ENCODE data around the gene ADAMTS6.

The ADAMTS6 gene

GRCh38 chr5:65264420-65264819 is 217.3 kb downstream of the ADAMTS6 start:
- ATAC-seq (ENCODE audit: insufficient read depth, low read depth) = no peak
- Histone ChIP-seq H3K36me3 (ENCODE audit: insufficient read depth, low read length) (no peaks in the 10 kb centered on the region), H3K9ac (ENCODE audit: low read depth, low read length) (no peak overlapping the region), H3K79me2 (ENCODE audit: insufficient read depth, low read length) (no peaks in the 10 kb centered on the region), H3K27ac (ENCODE audit: low read length) (no peak overlapping the region), H4K20me1 (ENCODE audit: insufficient read depth, low read length) (no peaks in the 10 kb centered on the region), H3K4me1 (ENCODE audit: insufficient read depth, low read length) (no peaks in the 10 kb centered on the region), H3K4me2 (ENCODE audit: insufficient read depth, low read length) (no peak overlapping the region), H2AFZ (ENCODE audit: low read depth, low read length) (no peak overlapping the region), H3K4me3 (ENCODE audit: low read depth in 1 of 2, low read length in 2 of 2) (no peak overlapping the region), H3K27me3 (ENCODE audit: insufficient read depth, low read length, poor library complexity) (no peaks in the 10 kb centered on the region), H3K9me3 (ENCODE audit: insufficient read depth, low read length, severe bottlenecking) (no peaks in the 10 kb centered on the region)
- DNase-seq = no peak
- TF ChIP-seq EZH2 (IDR thresholded peaks at IDR 0.05; ENCODE audit: borderline replicate concordance, low read depth, low read length, severe bottlenecking) (no peak), CTCF (IDR thresholded peaks at IDR 0.05; ENCODE audit: borderline replicate concordance, extremely low read depth, low read length, poor library complexity, severe bottlenecking) (no peak)

- TF ChIP-seq EZH2 (IDR thresholded peaks at IDR 0.05; ENCODE audit: borderline replicate concordance, low read depth, low read length, severe bottlenecking) (no peak), CTCF (IDR thresholded peaks at IDR 0.05; ENCODE audit: borderline replicate concordance, extremely low read depth, low read length, poor library complexity, severe bottlenecking) (no peak)
- DNase-seq (no peak), ATAC-seq (ENCODE audit: insufficient read depth, low read depth) (no peak)
- no peaks in the 10 kb centered on the region for H3K27me3 ChIP-seq (ENCODE audit: insufficient read depth, low read length, poor library complexity)
- H3K4me2 ChIP-seq (ENCODE audit: insufficient read depth, low read length) = no peak overlapping the region
- H2AFZ ChIP-seq (ENCODE audit: low read depth, low read length) = no peak overlapping the region
- H3K4me3 ChIP-seq (ENCODE audit: low read depth in 1 of 2, low read length in 2 of 2) = no peak overlapping the region
- no peaks in the 10 kb centered on the region for H3K79me2 ChIP-seq (ENCODE audit: insufficient read depth, low read length)
- no peaks in the 10 kb centered on the region for H3K36me3 ChIP-seq (ENCODE audit: insufficient read depth, low read length)
- no peak overlapping the region for H3K27ac ChIP-seq (ENCODE audit: low read length)
- H3K9me3 ChIP-seq (ENCODE audit: insufficient read depth, low read length, severe bottlenecking) = no peaks in the 10 kb centered on the region
- H3K4me1 ChIP-seq (ENCODE audit: insufficient read depth, low read length) = no peaks in the 10 kb centered on the region
- H4K20me1 ChIP-seq (ENCODE audit: insufficient read depth, low read length) = no peaks in the 10 kb centered on the region
- H3K9ac ChIP-seq (ENCODE audit: low read depth, low read length) = no peak overlapping the region
These were observed 218.4 kb downstream of the ADAMTS6 start for GRCh38 chr5:65263321-65263720.

GRCh38 chr5:65262649-65263059 is 219.1 kb downstream of the ADAMTS6 start:
- no peak overlapping the region for H3K27ac ChIP-seq (ENCODE audit: low read length)
- ATAC-seq (ENCODE audit: insufficient read depth, low read depth) (no peak), DNase-seq (no peak)
- no peak overlapping the region for H3K4me3 ChIP-seq (ENCODE audit: low read depth in 1 of 2, low read length in 2 of 2)
- H4K20me1 ChIP-seq (ENCODE audit: insufficient read depth, low read length) = no peaks in the 10 kb centered on the region
- no peaks in the 10 kb centered on the region for H3K79me2 ChIP-seq (ENCODE audit: insufficient read depth, low read length)
- no peaks in the 10 kb centered on the region for H3K36me3 ChIP-seq (ENCODE audit: insufficient read depth, low read length)
- H3K4me1 ChIP-seq (ENCODE audit: insufficient read depth, low read length) = no peaks in the 10 kb centered on the region
- H2AFZ ChIP-seq (ENCODE audit: low read depth, low read length) = no peak overlapping the region
- H3K27me3 ChIP-seq (ENCODE audit: insufficient read depth, low read length, poor library complexity) = no peaks in the 10 kb centered on the region
- H3K9ac ChIP-seq (ENCODE audit: low read depth, low read length) = no peak overlapping the region
- no peak overlapping the region for H3K4me2 ChIP-seq (ENCODE audit: insufficient read depth, low read length)
- no peak for TF ChIP-seq EZH2 (IDR thresholded peaks at IDR 0.05; ENCODE audit: borderline replicate concordance, low read depth, low read length, severe bottlenecking)
- TF ChIP-seq CTCF (IDR thresholded peaks at IDR 0.05; ENCODE audit: borderline replicate concordance, extremely low read depth, low read length, poor library complexity, severe bottlenecking) = no peak
- H3K9me3 ChIP-seq (ENCODE audit: insufficient read depth, low read length, severe bottlenecking) = no peaks in the 10 kb centered on the region

- no peak overlapping the region for H3K27ac ChIP-seq (ENCODE audit: low read length)
- H3K4me1 ChIP-seq (ENCODE audit: insufficient read depth, low read length) = no peaks in the 10 kb centered on the region
- H3K4me3 ChIP-seq (ENCODE audit: low read depth in 1 of 2, low read length in 2 of 2) = no peak overlapping the region
- H3K79me2 ChIP-seq (ENCODE audit: insufficient read depth, low read length) = no peaks in the 10 kb centered on the region
- no peaks in the 10 kb centered on the region for H4K20me1 ChIP-seq (ENCODE audit: insufficient read depth, low read length)
- ATAC-seq (ENCODE audit: insufficient read depth, low read depth) (no peak), DNase-seq (no peak)
- H3K4me2 ChIP-seq (ENCODE audit: insufficient read depth, low read length) = no peak overlapping the region
- no peaks in the 10 kb centered on the region for H3K9me3 ChIP-seq (ENCODE audit: insufficient read depth, low read length, severe bottlenecking)
- no peaks in the 10 kb centered on the region for H3K36me3 ChIP-seq (ENCODE audit: insufficient read depth, low read length)
- H3K9ac ChIP-seq (ENCODE audit: low read depth, low read length) = no peak overlapping the region
- no peak overlapping the region for H2AFZ ChIP-seq (ENCODE audit: low read depth, low read length)
- TF ChIP-seq CTCF (IDR thresholded peaks at IDR 0.05; ENCODE audit: borderline replicate concordance, extremely low read depth, low read length, poor library complexity, severe bottlenecking) = no peak
- no peak for TF ChIP-seq EZH2 (IDR thresholded peaks at IDR 0.05; ENCODE audit: borderline replicate concordance, low read depth, low read length, severe bottlenecking)
- no peaks in the 10 kb centered on the region for H3K27me3 ChIP-seq (ENCODE audit: insufficient read depth, low read length, poor library complexity)
These were observed 219.6 kb downstream of the ADAMTS6 start for GRCh38 chr5:65262096-65262495.
